Choroid plexus epithelial cell (primary cell): Measurements from ENCODE around the gene IFIT5.

Experiments used
- DNase-seq: peaks from one replicate; pipeline ENCODE4 v3.0.0-alpha.2; 2010; ENCODE audit warnings: low read depth
- H3K4me3 ChIP-seq: 2 replicates; pipeline ENCODE4 v1.5.1; 2011; ENCODE audit warnings: low read depth, mild to moderate bottlenecking, control low read depth, low read length, moderate library complexity
- CTCF ChIP-seq: conservative IDR thresholded peaks from 2 replicates; pipeline ENCODE4 v1.5.1; 2011; ENCODE audit warnings: low read depth, mild to moderate bottlenecking, control low read depth, inconsistent platforms, low read length, moderate library complexity

The IFIT5 gene

DNA sequence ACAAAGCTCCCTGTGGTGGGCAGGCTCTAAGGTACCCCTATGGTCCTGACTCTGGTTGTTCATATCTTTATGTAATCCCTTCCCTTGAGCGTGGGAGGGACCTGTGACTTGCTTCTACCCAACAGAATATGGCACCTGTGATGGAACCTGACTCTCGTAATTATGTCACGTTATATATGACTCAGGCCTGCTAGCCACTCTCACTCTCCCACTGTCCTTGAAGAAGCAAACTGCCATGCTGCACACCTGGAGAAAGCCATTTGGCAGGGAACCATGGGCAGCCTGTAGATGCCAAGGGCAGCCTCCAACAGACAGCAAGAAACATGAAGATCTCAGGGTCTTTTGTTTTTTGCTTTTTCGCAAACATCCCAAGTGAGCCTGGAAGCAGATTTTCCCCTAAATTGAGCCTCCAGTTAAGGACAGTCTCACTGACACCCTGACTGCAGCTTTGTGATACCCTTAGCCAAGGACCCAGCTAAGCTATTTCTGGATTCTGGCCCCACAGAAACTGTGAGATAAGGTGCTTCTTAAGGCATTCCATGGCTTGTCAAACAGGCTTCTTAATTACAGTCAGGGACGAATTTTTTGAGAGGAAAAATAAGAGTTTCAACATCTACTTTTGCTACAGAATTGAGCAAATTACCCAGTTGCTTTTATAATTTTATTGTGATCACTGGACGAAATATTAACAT, 49.6 kb downstream of the IFIT5 start:
- H3K4me3 ChIP-seq: no peak overlapping the region
- no peak for TF ChIP-seq CTCF
- DNase-seq: no peak

GRCh38 chr10:89465196-89465595, 50.8 kb downstream of the IFIT5 start:
- H3K4me3 ChIP-seq: no peak overlapping the region
- peak; percentile 52 for DNase-seq
- no peak for TF ChIP-seq CTCF

- no peak overlapping the region for H3K4me3 ChIP-seq
- TF ChIP-seq CTCF: peak; percentile 81
- DNase-seq: peak; percentile 82
Measured at GRCh38 chr10:89466599-89467035, 52.2 kb downstream of the IFIT5 start.

- no peak for DNase-seq
- H3K4me3 ChIP-seq: no peak overlapping the region
- no peak for TF ChIP-seq CTCF
Measured at GRCh38 chr10:89468191-89468965, 54.0 kb downstream of the IFIT5 start.

- no peak overlapping the region for H3K4me3 ChIP-seq
- no peak for TF ChIP-seq CTCF
- DNase-seq: no peak
Measured at GRCh38 chr10:89469517-89469916, 55.1 kb downstream of the IFIT5 start.
